ENCODE measurements around the gene BHLHE23. TPM values are rescaled to one million over a fixed set of nuclear protein-coding genes. Genes with fewer than 3 reads are reported as not detected.

The BHLHE23 gene
- total RNA-seq, 6 donors from 2014 or later: not detected

GRCh38 chr20:62991196-62991807, 15.5 kb downstream of the BHLHE23 start:
- ATAC-seq (ENCODE audit: low FRiP score in 2 of 2) (no peak), DNase-seq (no peak)
- 72 to 84% methylated on average over 8 to 13 of the region's 13 CpGs for WGBS, 2 donors
- Histone ChIP-seq H3K27me3 (peaks cover 0 to 7% (median 0%) of the 10 kb centered on the region in 4 donors), H3K9me3 (no peaks in the 10 kb centered on the region), H3K36me3 (no peaks in the 10 kb centered on the region), H3K4me1 (no peaks in the 10 kb centered on the region), H3K4me3 (no peak overlapping the region), H3K27ac (no peak overlapping the region)
- TF ChIP-seq POLR2A (IDR thresholded peaks at IDR 0.05) (no peak), POLR2AphosphoS5 (IDR thresholded peaks at IDR 0.05) (no peak), EP300 (IDR thresholded peaks at IDR 0.05) (no peak), CTCF (IDR thresholded peaks at IDR 0.05) (no peak)

GRCh38 chr20:62990306-62990825, 16.4 kb downstream of the BHLHE23 start:
- Histone ChIP-seq H3K9me3 (no peaks in the 10 kb centered on the region), H3K4me1 (no peaks in the 10 kb centered on the region), H3K4me3 (no peak overlapping the region), H3K27me3 (peaks cover 0 to 11% (median 0%) of the 10 kb centered on the region in 4 donors), H3K27ac (no peak overlapping the region), H3K36me3 (no peaks in the 10 kb centered on the region)
- WGBS, 2 donors: 71 to 77% methylated on average over 11 to 22 of the region's 22 CpGs
- no peak for DNase-seq
- ATAC-seq (ENCODE audit: low FRiP score in 2 of 2): no peak
- TF ChIP-seq POLR2AphosphoS5 (IDR thresholded peaks at IDR 0.05) (no peak), POLR2A (IDR thresholded peaks at IDR 0.05) (no peak), EP300 (IDR thresholded peaks at IDR 0.05) (no peak), CTCF (IDR thresholded peaks at IDR 0.05) (no peak)

GRCh38 chr20:62989201-62989601, 17.6 kb downstream of the BHLHE23 start:
- no peak for DNase-seq
- no peak for TF ChIP-seq EP300 (IDR thresholded peaks at IDR 0.05)
- no peak for TF ChIP-seq CTCF (IDR thresholded peaks at IDR 0.05)
- TF ChIP-seq POLR2AphosphoS5 (IDR thresholded peaks at IDR 0.05): no peak
- no peak for TF ChIP-seq POLR2A (IDR thresholded peaks at IDR 0.05)
- 51 to 55% methylated on average over 11 of the region's 11 CpGs for whole genome bisulfite sequencing, 2 donors
- H3K4me3 ChIP-seq: peak overlapping the region in 2 of 4 donors; percentile 10 to 29
- H3K36me3 ChIP-seq: no peaks in the 10 kb centered on the region
- no peak for ATAC-seq (ENCODE audit: low FRiP score in 2 of 2)
- H3K27ac ChIP-seq: no peak overlapping the region
- no peaks in the 10 kb centered on the region for H3K9me3 ChIP-seq
- H3K4me1 ChIP-seq: no peaks in the 10 kb centered on the region
- peaks cover 0 to 11% (median 0%) of the 10 kb centered on the region in 4 donors for H3K27me3 ChIP-seq

GRCh38 chr20:62987114-62987513, 19.6 kb downstream of the BHLHE23 start:
- H3K4me1 ChIP-seq: no peaks in the 10 kb centered on the region
- no peaks in the 10 kb centered on the region for H3K9me3 ChIP-seq
- H3K27ac ChIP-seq: no peak overlapping the region
- no peaks in the 10 kb centered on the region for H3K36me3 ChIP-seq
- ATAC-seq (ENCODE audit: low FRiP score in 2 of 2): no peak
- 59 to 60% methylated on average over 7 to 10 of the region's 10 CpGs for WGBS, 2 donors
- no peak overlapping the region for H3K4me3 ChIP-seq
- H3K27me3 ChIP-seq: peaks cover 0 to 15% (median 3%) of the 10 kb centered on the region in 4 donors
- no peak for DNase-seq
- TF ChIP-seq EP300 (IDR thresholded peaks at IDR 0.05): no peak
- TF ChIP-seq CTCF (IDR thresholded peaks at IDR 0.05): no peak
- TF ChIP-seq POLR2AphosphoS5 (IDR thresholded peaks at IDR 0.05): no peak
- TF ChIP-seq POLR2A (IDR thresholded peaks at IDR 0.05): no peak
